Measurements from ENCODE around the gene GNAZ.

- TF ChIP-seq, protein P1, sequence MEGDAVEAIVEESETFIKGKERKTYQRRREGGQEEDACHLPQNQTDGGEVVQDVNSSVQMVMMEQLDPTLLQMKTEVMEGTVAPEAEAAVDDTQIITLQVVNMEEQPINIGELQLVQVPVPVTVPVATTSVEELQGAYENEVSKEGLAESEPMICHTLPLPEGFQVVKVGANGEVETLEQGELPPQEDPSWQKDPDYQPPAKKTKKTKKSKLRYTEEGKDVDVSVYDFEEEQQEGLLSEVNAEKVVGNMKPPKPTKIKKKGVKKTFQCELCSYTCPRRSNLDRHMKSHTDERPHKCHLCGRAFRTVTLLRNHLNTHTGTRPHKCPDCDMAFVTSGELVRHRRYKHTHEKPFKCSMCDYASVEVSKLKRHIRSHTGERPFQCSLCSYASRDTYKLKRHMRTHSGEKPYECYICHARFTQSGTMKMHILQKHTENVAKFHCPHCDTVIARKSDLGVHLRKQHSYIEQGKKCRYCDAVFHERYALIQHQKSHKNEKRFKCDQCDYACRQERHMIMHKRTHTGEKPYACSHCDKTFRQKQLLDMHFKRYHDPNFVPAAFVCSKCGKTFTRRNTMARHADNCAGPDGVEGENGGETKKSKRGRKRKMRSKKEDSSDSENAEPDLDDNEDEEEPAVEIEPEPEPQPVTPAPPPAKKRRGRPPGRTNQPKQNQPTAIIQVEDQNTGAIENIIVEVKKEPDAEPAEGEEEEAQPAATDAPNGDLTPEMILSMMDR (IDR thresholded peaks at IDR 0.05) = no peak
- no peak for TF ChIP-seq POLR2A (IDR thresholded peaks at IDR 0.05)
These were observed 32.0 kb upstream of the GNAZ start for GRCh38 chr22:23038334-23038642.
